ENCODE measurements around the gene IPCEF1.

The IPCEF1 gene, protein sequence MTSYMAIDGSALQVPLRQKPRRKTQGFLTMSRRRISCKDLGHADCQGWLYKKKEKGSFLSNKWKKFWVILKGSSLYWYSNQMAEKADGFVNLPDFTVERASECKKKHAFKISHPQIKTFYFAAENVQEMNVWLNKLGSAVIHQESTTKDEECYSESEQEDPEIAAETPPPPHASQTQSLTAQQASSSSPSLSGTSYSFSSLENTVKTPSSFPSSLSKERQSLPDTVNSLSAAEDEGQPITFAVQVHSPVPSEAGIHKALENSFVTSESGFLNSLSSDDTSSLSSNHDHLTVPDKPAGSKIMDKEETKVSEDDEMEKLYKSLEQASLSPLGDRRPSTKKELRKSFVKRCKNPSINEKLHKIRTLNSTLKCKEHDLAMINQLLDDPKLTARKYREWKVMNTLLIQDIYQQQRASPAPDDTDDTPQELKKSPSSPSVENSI

DNA sequence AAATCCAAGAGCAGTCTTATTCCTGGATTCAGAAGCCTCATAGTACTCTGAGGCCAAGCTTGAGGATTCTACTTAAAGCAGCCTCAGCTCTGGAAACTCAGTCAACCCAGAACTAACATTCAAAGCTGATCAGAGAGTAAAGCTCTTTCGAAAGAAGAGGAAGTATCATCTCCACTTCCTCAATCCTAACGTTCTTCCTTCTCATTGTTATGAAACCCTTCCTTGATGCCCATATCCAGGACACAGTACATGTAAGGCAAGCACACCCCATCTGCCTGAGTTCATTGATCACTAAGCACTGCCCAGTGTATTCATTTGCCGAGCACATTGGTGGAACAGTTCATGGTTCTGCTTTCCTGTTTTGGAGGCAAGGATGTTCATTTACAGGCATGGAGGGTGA, at the start of gene IPCEF1:
Gene IPCEF1, minus strand, starts transcription at position 114 of the 400 bp plus-strand sequence. CDS start 90,856 bp downstream, outside the sequence.
- TF ChIP-seq, protein P1, sequence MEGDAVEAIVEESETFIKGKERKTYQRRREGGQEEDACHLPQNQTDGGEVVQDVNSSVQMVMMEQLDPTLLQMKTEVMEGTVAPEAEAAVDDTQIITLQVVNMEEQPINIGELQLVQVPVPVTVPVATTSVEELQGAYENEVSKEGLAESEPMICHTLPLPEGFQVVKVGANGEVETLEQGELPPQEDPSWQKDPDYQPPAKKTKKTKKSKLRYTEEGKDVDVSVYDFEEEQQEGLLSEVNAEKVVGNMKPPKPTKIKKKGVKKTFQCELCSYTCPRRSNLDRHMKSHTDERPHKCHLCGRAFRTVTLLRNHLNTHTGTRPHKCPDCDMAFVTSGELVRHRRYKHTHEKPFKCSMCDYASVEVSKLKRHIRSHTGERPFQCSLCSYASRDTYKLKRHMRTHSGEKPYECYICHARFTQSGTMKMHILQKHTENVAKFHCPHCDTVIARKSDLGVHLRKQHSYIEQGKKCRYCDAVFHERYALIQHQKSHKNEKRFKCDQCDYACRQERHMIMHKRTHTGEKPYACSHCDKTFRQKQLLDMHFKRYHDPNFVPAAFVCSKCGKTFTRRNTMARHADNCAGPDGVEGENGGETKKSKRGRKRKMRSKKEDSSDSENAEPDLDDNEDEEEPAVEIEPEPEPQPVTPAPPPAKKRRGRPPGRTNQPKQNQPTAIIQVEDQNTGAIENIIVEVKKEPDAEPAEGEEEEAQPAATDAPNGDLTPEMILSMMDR (conservative IDR thresholded peaks at IDR 0.05), result no peak
- no peak within 1 kb of the TSS for H3K27ac ChIP-seq

DNA sequence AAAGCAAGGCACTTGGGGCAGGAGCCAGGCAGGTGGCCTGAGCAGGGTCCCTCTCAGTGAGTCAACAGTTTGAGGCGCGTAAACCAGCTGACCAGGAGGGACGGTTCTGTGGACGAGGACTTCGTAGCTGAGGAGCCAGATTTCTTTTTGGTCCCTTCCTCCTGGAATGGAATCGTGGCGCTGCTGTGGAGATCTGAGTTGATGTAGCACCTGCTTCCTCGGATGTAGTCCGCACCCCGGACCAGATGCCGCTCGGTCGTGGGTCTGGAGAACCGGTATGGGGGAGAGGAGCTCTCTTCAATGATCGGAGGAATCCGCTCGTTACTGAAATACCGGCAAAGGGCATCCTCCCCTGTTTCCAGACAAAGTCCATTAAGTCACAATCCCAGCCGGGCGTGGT, 49.7 kb upstream of the IPCEF1 start:
- TF ChIP-seq, protein P1 (conservative IDR thresholded peaks at IDR 0.05), result no peak
- H3K27ac ChIP-seq, result no peak overlapping the region

DNA sequence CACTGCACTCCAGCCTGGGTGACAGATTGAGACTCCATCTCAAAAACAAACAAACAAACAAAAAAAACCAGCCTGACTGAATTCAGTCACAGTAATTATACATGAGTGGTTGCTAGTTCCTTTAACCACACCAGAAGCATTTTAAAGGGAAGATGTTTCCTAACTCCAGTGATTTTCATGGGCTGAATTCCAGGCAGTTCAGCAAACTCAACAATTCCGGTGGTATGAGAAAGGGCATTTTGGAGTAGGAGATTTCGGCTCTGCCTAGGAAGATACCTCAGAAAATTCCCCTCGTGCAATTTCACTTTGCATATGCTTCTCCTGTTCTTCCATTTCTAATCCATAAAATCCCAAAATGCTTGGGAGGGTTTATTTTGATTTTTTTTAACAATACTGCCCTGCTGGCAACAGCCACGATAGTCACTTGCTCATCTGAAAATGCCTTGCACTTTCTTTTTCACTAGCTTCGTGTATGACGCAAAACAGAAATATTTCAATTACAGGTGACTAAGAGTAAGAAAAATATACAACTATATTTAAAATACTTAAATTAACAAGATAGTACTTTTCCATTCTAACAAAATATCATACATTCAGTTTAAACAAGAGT, 48.3 kb upstream of the IPCEF1 start:
- TF ChIP-seq, protein P1 (conservative IDR thresholded peaks at IDR 0.05), result no peak
- no peak overlapping the region for H3K27ac ChIP-seq

DNA sequence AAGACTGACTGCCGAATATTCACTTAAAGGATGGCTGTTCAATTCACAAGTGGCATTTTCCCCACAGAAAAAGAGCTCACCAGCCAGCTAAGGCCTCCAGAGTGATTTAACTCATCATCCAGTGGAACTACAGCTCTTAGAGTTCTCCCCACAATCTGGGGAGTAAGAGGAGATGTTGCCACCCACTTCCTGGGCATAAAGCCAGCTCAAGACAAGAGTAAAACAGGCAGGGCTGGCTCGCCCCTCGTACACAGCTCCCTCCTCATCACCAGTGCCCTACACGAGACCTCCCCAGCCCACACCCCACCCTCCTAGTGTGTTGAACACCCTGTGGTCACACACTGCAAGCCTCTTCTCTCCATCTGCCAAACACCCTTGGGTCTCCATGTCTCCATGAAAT, 47.2 kb upstream of the IPCEF1 start:
- no peak overlapping the region for H3K27ac ChIP-seq
- TF ChIP-seq, protein P1 (conservative IDR thresholded peaks at IDR 0.05), result no peak

DNA sequence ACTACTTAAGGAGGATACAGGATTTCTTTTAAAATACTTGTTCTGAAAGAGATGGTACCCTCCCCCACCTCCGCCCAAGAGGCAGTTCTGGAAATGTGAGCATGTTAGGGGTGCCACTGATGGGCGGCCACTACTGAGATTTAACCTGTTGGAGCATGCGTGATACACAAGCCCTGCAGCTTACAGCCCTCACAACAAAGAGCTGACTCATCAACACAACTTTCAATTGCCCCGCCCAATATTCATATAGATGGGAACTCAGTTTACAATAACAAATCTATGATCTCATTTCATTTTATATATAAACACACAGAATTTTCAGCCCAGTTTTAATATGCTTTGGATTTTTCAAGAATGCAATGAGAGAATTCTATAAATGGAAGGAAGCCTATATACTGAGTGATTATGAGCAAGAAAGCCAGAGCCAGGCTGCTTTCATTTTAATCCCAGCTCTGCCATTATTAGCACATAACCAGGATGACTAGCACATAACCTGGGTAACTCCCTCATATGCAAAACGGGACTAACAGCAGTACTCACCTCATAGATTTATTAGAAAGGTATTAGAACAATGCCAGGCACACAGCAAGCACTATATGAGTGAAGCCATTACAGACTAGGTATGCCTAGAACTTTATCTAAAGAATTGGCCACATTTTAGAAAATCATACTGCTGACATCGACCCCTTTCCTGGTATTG, 45.6 kb upstream of the IPCEF1 start:
- TF ChIP-seq, protein P1 (conservative IDR thresholded peaks at IDR 0.05), result no peak
- no peak overlapping the region for H3K27ac ChIP-seq

DNA sequence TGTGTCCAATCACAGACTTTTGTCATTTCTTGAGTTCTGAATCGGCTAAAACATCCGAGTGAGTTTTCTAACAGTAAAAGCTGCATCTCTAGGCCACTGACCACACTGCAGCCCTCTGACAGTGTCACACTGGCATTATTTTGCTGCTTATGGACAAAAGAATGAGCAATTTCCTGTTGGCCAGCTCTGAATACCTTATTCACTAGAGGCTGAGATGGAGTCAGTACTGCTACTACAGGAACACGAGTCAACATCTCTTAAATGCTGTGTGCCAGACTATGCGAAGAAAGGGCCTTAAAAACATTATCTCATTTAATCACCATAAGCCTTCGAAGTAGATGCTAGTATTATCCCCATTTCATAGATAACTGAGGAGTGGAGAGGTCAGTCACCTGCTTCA, 42.5 kb upstream of the IPCEF1 start:
- no peak overlapping the region for H3K27ac ChIP-seq
- TF ChIP-seq, protein P1 (conservative IDR thresholded peaks at IDR 0.05), result no peak

Measured in VCaP (cell line).